IMR-90 (cell line): ENCODE results near the gene DYSF. TPM values are rescaled to one million over a fixed set of nuclear protein-coding genes. Genes with fewer than 3 reads are reported as not detected.

Source experiments
- ATAC-seq: fragments of 200-7000 bp; cut with Tn5 transposase; 2 replicates; pipeline ENCODE4 v1.9.1; 2020; ENCODE audit warnings: low read depth, mild to moderate bottlenecking, moderate library complexity
- BruUV-seq: library from RNA; stranded (reverse); fragments of 400-500 nt; replicated peaks from 2 replicates; lab custom pipeline; 2021; lab: Mats Ljungman, UMichigan
- CTCF ChIA-PET: fragments of 300-600 bp; formaldehyde crosslinking; extraction: SDS; loops from one replicate; lab custom pipeline; 2021; ENCODE audit warnings: antibody characterized with exemption; lab: Yijun Ruan, JAX
- POLR2A ChIA-PET: fragments of 300-600 bp; sonication (Branson Sonifier 250); formaldehyde crosslinking; loops from one replicate; lab custom pipeline; 2022; ENCODE audit warnings: antibody characterized with exemption; ENCODE audit not compliant: unreplicated experiment; lab: Charles Lee
- DNase-seq: peaks from one replicate; pipeline ENCODE4 v3.0.0; 2013
- H2AFZ ChIP-seq: replicated peaks from 2 replicates; pipeline ENCODE3; 2013; ENCODE audit warnings: low read length, mild to moderate bottlenecking; ENCODE audit not compliant: poor library complexity
- H2AK5ac ChIP-seq: 2 replicates; pipeline ENCODE4 v1.6.1; 2013; ENCODE audit warnings: low read depth, low read length, inconsistent platforms
- H2AK9ac ChIP-seq: replicated peaks from 2 replicates; pipeline ENCODE3; 2013; ENCODE audit warnings: mild to moderate bottlenecking, low read depth, low read length, moderate library complexity; ENCODE audit not compliant: poor library complexity
- H2BK120ac ChIP-seq: 2 replicates; pipeline ENCODE4 v1.6.1; 2013; ENCODE audit warnings: low read depth, low read length, inconsistent platforms
- H2BK15ac ChIP-seq: 3 replicates; pipeline ENCODE4 v1.6.1; 2013; ENCODE audit warnings: low read depth, low read length, inconsistent platforms
- H2BK20ac ChIP-seq: 2 replicates; pipeline ENCODE4 v1.6.1; 2013; ENCODE audit warnings: low read depth, mild to moderate bottlenecking, inconsistent platforms, low read length, moderate library complexity
- H2BK5ac ChIP-seq: 2 replicates; pipeline ENCODE4 v1.6.1; 2013; ENCODE audit warnings: mild to moderate bottlenecking, low read depth, low read length, inconsistent platforms; ENCODE audit not compliant: poor library complexity, severe bottlenecking
- H3K14ac ChIP-seq: replicated peaks from 2 replicates; pipeline ENCODE4 v1.6.1; 2013; ENCODE audit warnings: low read depth, low read length, inconsistent platforms
- H3K18ac ChIP-seq: 2 replicates; pipeline ENCODE4 v1.6.1; 2013; ENCODE audit warnings: low read depth, low read length, control low read depth
- H3K23ac ChIP-seq: 2 replicates; pipeline ENCODE4 v1.6.1; 2013; ENCODE audit warnings: low read depth, low read length, inconsistent platforms
- H3K27ac ChIP-seq: 2 replicates; pipeline ENCODE4 v1.5.1; 2013; ENCODE audit warnings: mild to moderate bottlenecking, control low read depth, low read length; ENCODE audit not compliant: insufficient read depth
- H3K27me3 ChIP-seq: 2 replicates; pipeline ENCODE4 v1.6.1; 2013; ENCODE audit warnings: low read length; ENCODE audit not compliant: control insufficient read depth, insufficient read depth
- H3K36me3 ChIP-seq: 2 replicates; pipeline ENCODE4 v1.6.1; 2013; ENCODE audit warnings: low read length, mixed read lengths; ENCODE audit not compliant: control insufficient read depth, insufficient read depth
- H3K4ac ChIP-seq: 2 replicates; pipeline ENCODE4 v1.6.1; 2013; ENCODE audit warnings: low read depth, low read length, inconsistent platforms
- H3K4me1 ChIP-seq: 2 replicates; pipeline ENCODE4 v1.6.1; 2013; ENCODE audit warnings: low read length, mixed read lengths; ENCODE audit not compliant: control insufficient read depth, insufficient read depth
- H3K4me2 ChIP-seq: 2 replicates; pipeline ENCODE4 v1.6.1; 2013; ENCODE audit warnings: low read depth, mild to moderate bottlenecking, control low read depth, low read length, moderate library complexity
- H3K4me3 ChIP-seq: 2 replicates; pipeline ENCODE4 v1.5.1; 2013; ENCODE audit warnings: low read depth, mild to moderate bottlenecking, control low read depth, low read length, moderate library complexity; ENCODE audit not compliant: insufficient read depth
- H3K56ac ChIP-seq: 2 replicates; pipeline ENCODE4 v1.6.1; 2013; ENCODE audit warnings: low read length, inconsistent platforms; ENCODE audit not compliant: insufficient read depth; ENCODE audit errors: extremely low read depth
- H3K79me1 ChIP-seq, 2 experiments: 2 replicates each; pipeline ENCODE4 v1.6.1; 2013; ENCODE audit warnings: low read length in 2 of 2, inconsistent platforms in 1 of 2, low read depth in 1 of 2
- H3K9ac ChIP-seq: 2 replicates; pipeline ENCODE4 v1.6.1; 2013; ENCODE audit warnings: low read depth, low read length, control low read depth
- H3K9me1 ChIP-seq: 2 replicates; pipeline ENCODE4 v1.6.1; 2013; ENCODE audit warnings: low read length, inconsistent platforms; ENCODE audit not compliant: insufficient read depth
- H3K9me3 ChIP-seq: 2 replicates; pipeline ENCODE4 v1.6.1; 2013; ENCODE audit warnings: low read length; ENCODE audit not compliant: control insufficient read depth, insufficient read depth
- H4K20me1 ChIP-seq: 2 replicates; pipeline ENCODE4 v1.6.1; 2013; ENCODE audit warnings: low read length, inconsistent platforms; ENCODE audit not compliant: insufficient read depth
- H4K5ac ChIP-seq: 2 replicates; pipeline ENCODE4 v1.6.1; 2013; ENCODE audit warnings: mild to moderate bottlenecking, low read depth, low read length, control low read depth
- H4K8ac ChIP-seq, 2 experiments: 2 replicates each; pipeline ENCODE4 v1.6.1; 2013; ENCODE audit warnings: low read depth in 2 of 2, low read length in 2 of 2, control low read depth in 1 of 2, inconsistent platforms in 1 of 2
- H4K91ac ChIP-seq: 2 replicates; pipeline ENCODE4 v1.6.1; 2013; ENCODE audit warnings: low read depth, low read length, inconsistent platforms; ENCODE audit not compliant: insufficient read depth
- CEBPB ChIP-seq: IDR thresholded peaks from 2 replicates; pipeline ENCODE4 v1.6.1; 2012; ENCODE audit warnings: low read depth, low read length, improper control_type of control experiment
- CTCF ChIP-seq: conservative IDR thresholded peaks from 2 replicates; pipeline ENCODE4 v1.5.1; 2012; ENCODE audit warnings: mild to moderate bottlenecking, low read depth, low read length, improper control_type of control experiment
- FOS ChIP-seq: fragments of 150-350 bp; IDR thresholded peaks from 2 replicates; pipeline ENCODE4 v1.6.1; 2016; ENCODE audit warnings: low read depth, low read length
- MAZ ChIP-seq: IDR thresholded peaks from 2 replicates; pipeline ENCODE4 v1.6.1; 2012; ENCODE audit warnings: low read depth, mild to moderate bottlenecking, low read length, improper control_type of control experiment, moderate library complexity, borderline replicate concordance
- MXI1 ChIP-seq: IDR thresholded peaks from 2 replicates; pipeline ENCODE4 v1.6.1; 2012; ENCODE audit warnings: low read depth, mild to moderate bottlenecking, low read length, moderate library complexity, borderline replicate concordance
- NFE2L2 ChIP-seq: fragments of 150-350 bp; IDR thresholded peaks from 2 replicates; pipeline ENCODE4 v1.6.1; 2016; ENCODE audit warnings: low read depth, mild to moderate bottlenecking, low read length
- WGBS, 2 experiments: methylation state at CpG; one replicate each; pipeline versions ENCODE4 v1.1.5 to v1.1.7; 2013; ENCODE audit warnings: missing lambda C conversion rate in 2 of 2; ENCODE audit not compliant: insufficient read length in 1 of 2; ENCODE audit errors: extremely low coverage in 2 of 2; 5-methylcytosine and 5-hydroxymethylcytosine counted together
- dilution Hi-C: fragments of 300-500 bp; cut with HindIII; formaldehyde crosslinking; loops from one replicate; pipeline ENCODE4 v1.14.3; 2018; ENCODE audit warnings: low sequenced_read_pairs; ENCODE audit not compliant: unreplicated experiment
- in situ Hi-C: fragments of 300-500 bp; cut with MboI; formaldehyde crosslinking; loops from 3 replicates; pipeline ENCODE4 v1.14.3; 2019; ENCODE audit warnings: low sequenced_read_pairs, inconsistent platforms, mixed read lengths
- intact Hi-C: fragments of 100-400 bp; cut with micrococcal nuclease; formaldehyde crosslinking; loops from 2 replicates; pipeline ENCODE4 v1.10.0; 2022
- polyA plus RNA-seq, 3 experiments: library from polyadenylated mRNA; depleted of rRNA; stranded (reverse); fragments of >200 nt; gene quantifications; 2 replicates each; pipeline ENCODE4 v1.2.3, GENCODE V29; 2012; ENCODE audit warnings: low replicate concordance in 1 of 3
- total RNA-seq: library from RNA; depleted of rRNA; stranded (reverse); fragments of >200 nt; gene quantifications from 2 replicates; pipeline ENCODE4 v1.2.3, GENCODE V29; 2012

Gene DYSF
- total and polyA plus RNA-seq, 2 of the 4 experiments (the other 2 are of a cell fraction), result 0.09 to 0.18 TPM

DNA sequence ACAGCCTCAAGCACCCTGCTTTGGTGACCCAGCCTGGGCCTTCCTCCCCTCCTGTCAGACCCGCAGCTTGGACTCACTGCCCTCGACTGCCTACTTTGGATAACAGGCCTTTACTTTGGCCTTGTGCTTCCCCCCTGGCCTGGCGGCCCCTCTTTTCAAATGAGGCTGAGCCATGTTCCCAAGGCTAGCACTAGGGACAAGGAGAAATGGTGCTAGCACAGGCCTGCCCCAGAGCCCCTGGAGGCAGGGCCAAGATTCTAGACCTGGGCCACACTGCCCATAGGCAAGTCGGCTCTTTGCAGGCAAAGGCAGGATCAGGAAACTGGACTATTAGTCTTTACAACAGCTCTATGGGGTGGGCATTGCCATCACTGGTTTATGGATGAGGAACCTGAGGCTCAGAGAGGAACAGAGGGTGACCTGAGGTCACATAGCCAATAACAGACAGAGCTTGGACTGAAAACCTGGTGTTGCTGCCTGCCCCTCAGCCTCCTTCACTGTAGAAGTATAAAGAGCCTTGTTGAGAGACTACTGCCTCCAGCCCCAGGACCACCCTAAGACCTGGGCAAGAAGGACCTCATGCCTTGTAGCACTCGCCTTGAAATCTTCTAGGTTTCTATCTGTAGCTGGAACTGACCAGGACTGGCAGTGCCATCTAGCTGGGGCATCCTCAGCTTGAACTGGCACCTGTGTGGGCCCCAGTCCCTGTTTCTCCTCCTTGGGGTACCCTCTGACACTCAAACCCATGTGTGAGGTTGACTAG is 266.3 kb downstream of the DYSF start:
- no TSS peak for BruUV-seq
- no peak for ATAC-seq

More for the DNA sequence above, 266.3 kb downstream of the DYSF start:
- H2AK5ac ChIP-seq, result peak overlapping the region; percentile 38; the same call in 1 of the 2 replicates
- H2BK5ac ChIP-seq, result no peak overlapping the region
- H4K8ac ChIP-seq, result no peak overlapping the region
- H3K27ac ChIP-seq, result no peak overlapping the region
- no peak overlapping the region for H2AK9ac ChIP-seq
- no peak overlapping the region for H4K5ac ChIP-seq
- no peaks in the 10 kb centered on the region for H4K20me1 ChIP-seq
- no peak overlapping the region for H3K9ac ChIP-seq
- TF ChIP-seq NFE2L2, result no peak
- TF ChIP-seq MAZ, result no peak
- TF ChIP-seq CTCF, result no peak
- TF ChIP-seq FOS, result no peak
- TF ChIP-seq CEBPB, result no peak
- TF ChIP-seq MXI1, result no peak
- H3K4me1 ChIP-seq, result peaks cover 8% of the 10 kb centered on the region
- ChIA-PET CTCF (no interaction called here), POLR2A (no interaction called here)
- H4K91ac ChIP-seq, result no peak overlapping the region
- in situ Hi-C loops, result no loop called here
- no peaks in the 10 kb centered on the region for H3K9me3 ChIP-seq
- no peak overlapping the region; the same call in 2 of the 3 replicates for H2BK15ac ChIP-seq
- H3K4me2 ChIP-seq, result no peak overlapping the region
- H3K23ac ChIP-seq, result no peak overlapping the region
- H3K36me3 ChIP-seq, result no peaks in the 10 kb centered on the region
- no peak overlapping the region for H3K4me3 ChIP-seq
- peaks cover 9% of the 10 kb centered on the region for H3K27me3 ChIP-seq
- no peaks in the 10 kb centered on the region for H3K79me1 ChIP-seq
- dilution Hi-C loops, result no loop called here
- H2AFZ ChIP-seq, result peak overlapping the region; percentile 14
- peak overlapping the region; percentile 58; the same call in 1 of the 2 replicates for H2BK120ac ChIP-seq
- no peak for DNase-seq
- 96% methylated on average over 3 of the region's 5 CpGs; no CpG with 5 or more reads in 1 of the 2 experiments for WGBS, 2 experiments
- no peak overlapping the region for H3K18ac ChIP-seq
- H2BK20ac ChIP-seq, result no peak overlapping the region
- H3K14ac ChIP-seq, result 0 out of 2 replicates have a peak overlapping the region, but pooled peaks have one; percentile 57
- no peak overlapping the region for H3K56ac ChIP-seq
- 0 out of 2 replicates have a peak overlapping the region, but pooled peaks have one; percentile 35 for H3K4ac ChIP-seq
- H3K9me1 ChIP-seq, result peaks cover 12% of the 10 kb centered on the region; the same call in 1 of the 2 replicates
- intact Hi-C loops, result no loop called here
